ENCODE measurements around the gene COL28A1.

- TF ChIP-seq POLR2AphosphoS5 (IDR thresholded peaks at IDR 0.05; ENCODE audit: borderline replicate concordance, low read depth, low read length) (no peak), FOXP2 (optimal IDR thresholded peaks at IDR 0.05; ENCODE audit: control extremely low read depth, extremely low read length, insufficient read depth) (no peak), EZH2 (IDR thresholded peaks at IDR 0.05) (no peak)
Observed at GRCh38 chr7:7495171-7495570, 40.5 kb downstream of the COL28A1 start.

Data from SK-N-MC (cell line).